SK-N-SH (cell line): ENCODE data around the gene VGLL4. TPM values are rescaled to one million over a fixed set of nuclear protein-coding genes. Genes with fewer than 3 reads are reported as not detected.

Experiments used
- CTCF ChIA-PET: fragments of 300-600, 350-600 bp; formaldehyde crosslinking; extraction: SDS; loops from one replicate; lab custom pipeline; 2021; lab: Yijun Ruan, JAX
- POLR2A ChIA-PET: fragments of 350-600 bp; sonication (Branson Sonifier 250); formaldehyde crosslinking; extraction: SDS; loops from one replicate; lab custom pipeline; 2020; ENCODE audit warnings: antibody characterized with exemption, inconsistent platforms; lab: Yijun Ruan, JAX
- DNase-seq: peaks from one replicate; pipeline ENCODE4 v3.0.0; 2012
- H2AFZ ChIP-seq: fragments of 200-600 bp; sonication (generic); 2 replicates; pipeline ENCODE4 v1.8.1; 2016; ENCODE audit warnings: antibody characterized with exemption, mild to moderate bottlenecking, low read depth
- H3F3A ChIP-seq: fragments of 200-600 bp; sonication (generic); replicated peaks from 2 replicates; pipeline ENCODE3; 2016; ENCODE audit warnings: antibody characterized with exemption, mild to moderate bottlenecking; ENCODE audit not compliant: insufficient read depth
- H3K27ac ChIP-seq, 2 experiments: fragments of 200-500 bp in 1 of 2; fragments of 200-600 bp in 1 of 2; sonication (Bioruptor generic) in 1 of 2; sonication (generic), shearing (Covaris generic) in 1 of 2; 2 replicates each; pipeline versions ENCODE4 v1.5.1 to v1.6.1; 2014 to 2016; ENCODE audit warnings: low read depth in 2 of 2, inconsistent platforms in 1 of 2, low read length in 1 of 2, mild to moderate bottlenecking in 1 of 2, mixed read lengths in 1 of 2
- H3K27me3 ChIP-seq: fragments of 200-600 bp; sonication (generic), shearing (Covaris generic); 2 replicates; pipeline ENCODE4 v1.6.1; 2016; ENCODE audit warnings: mixed run types; ENCODE audit not compliant: insufficient read depth
- H3K36me3 ChIP-seq, 2 experiments: fragments of 200-500 bp in 1 of 2; fragments of 200-600 bp in 1 of 2; sonication (Bioruptor generic) in 1 of 2; sonication (generic) in 1 of 2; replicated peaks in 1 of 2; 2 replicates each; pipeline versions ENCODE3 to v1.5.1; 2014 to 2016; ENCODE audit warnings: low read length in 1 of 2, mild to moderate bottlenecking in 1 of 2; ENCODE audit not compliant: insufficient read depth in 2 of 2, control insufficient read depth in 1 of 2
- H3K4me1 ChIP-seq, 2 experiments: fragments of 200-500 bp in 1 of 2; fragments of 200-600 bp in 1 of 2; sonication (Bioruptor generic) in 1 of 2; sonication (generic), shearing (Covaris generic) in 1 of 2; 2 replicates each; pipeline versions ENCODE4 v1.5.1 to v1.6.1; 2014 to 2016; ENCODE audit warnings: low read depth in 1 of 2, low read length in 1 of 2, mixed run types in 1 of 2; ENCODE audit not compliant: insufficient read depth in 2 of 2, control insufficient read depth in 1 of 2
- H3K4me2 ChIP-seq: fragments of 200-600 bp; sonication (generic), shearing (Covaris generic); 2 replicates; pipeline ENCODE4 v1.6.1; 2017; ENCODE audit warnings: mixed run types
- H3K4me3 ChIP-seq, 2 experiments: fragments of 200-500 bp in 1 of 2; fragments of 200-600 bp in 1 of 2; sonication (Bioruptor generic) in 1 of 2; sonication (generic), shearing (Covaris generic) in 1 of 2; 2 replicates each; pipeline versions ENCODE4 v1.5.1 to v1.8.1; 2014 to 2016; ENCODE audit warnings: low read depth in 2 of 2, inconsistent platforms in 1 of 2, low read length in 1 of 2, mild to moderate bottlenecking in 1 of 2, mixed read lengths in 1 of 2, moderate library complexity in 1 of 2
- H3K79me2 ChIP-seq: fragments of 200-600 bp; sonication (generic); 2 replicates; pipeline ENCODE4 v1.8.1; 2017; ENCODE audit warnings: mild to moderate bottlenecking; ENCODE audit not compliant: insufficient read depth
- H3K9ac ChIP-seq: fragments of 200-600 bp; sonication (generic); 2 replicates; pipeline ENCODE4 v1.6.1; 2017; ENCODE audit warnings: mixed run types
- H3K9me2 ChIP-seq: fragments of 200-600 bp; sonication (generic); 2 replicates; pipeline ENCODE4 v1.6.1; 2017; ENCODE audit warnings: mixed run types
- H3K9me3 ChIP-seq: fragments of 200-600 bp; sonication (generic); 2 replicates; pipeline ENCODE4 v1.6.1; 2017; ENCODE audit warnings: mixed run types, mild to moderate bottlenecking, moderate library complexity
- H4K20me1 ChIP-seq: fragments of 200-600 bp; sonication (generic); 2 replicates; pipeline ENCODE4 v1.6.1; 2017; ENCODE audit warnings: mild to moderate bottlenecking, mixed run types; ENCODE audit not compliant: insufficient read depth
- CTCF ChIP-seq: fragments of 200-600 bp; sonication (generic); IDR thresholded peaks from 2 replicates; pipeline ENCODE4 v1.6.1; 2017; ENCODE audit warnings: antibody characterized with exemption, mild to moderate bottlenecking, moderate library complexity
- ELF1 ChIP-seq: IDR thresholded peaks from 2 replicates; pipeline ENCODE4 v1.4.0; 2012
- FOXM1 ChIP-seq: IDR thresholded peaks from 2 replicates; pipeline ENCODE4 v1.4.0; 2012; ENCODE audit warnings: low read depth, mild to moderate bottlenecking
- GABPA ChIP-seq: IDR thresholded peaks from 2 replicates; pipeline ENCODE4 v1.4.0; 2012; ENCODE audit warnings: low read depth, mild to moderate bottlenecking
- GATA2 ChIP-seq: sonication (generic); formaldehyde crosslinking; IDR thresholded peaks from 2 replicates; pipeline ENCODE4 v1.5.0; 2020; ENCODE audit warnings: mild to moderate bottlenecking, missing genetic modification reagents
- IRF3 ChIP-seq: fragments of 150-350 bp; IDR thresholded peaks from 2 replicates; pipeline ENCODE4 v1.6.1; 2016; ENCODE audit warnings: mild to moderate bottlenecking, low read depth, low read length
- MXI1 ChIP-seq: IDR thresholded peaks from 2 replicates; pipeline ENCODE4 v1.6.1; 2012; ENCODE audit warnings: mild to moderate bottlenecking, low read depth, low read length, improper control_type of control experiment
- RCOR1 ChIP-seq: fragments of 150-350 bp; IDR thresholded peaks from 2 replicates; pipeline ENCODE4 v1.6.1; 2017; ENCODE audit warnings: antibody characterized with exemption, low read length
- RFX5 ChIP-seq: IDR thresholded peaks from 2 replicates; pipeline ENCODE4 v1.6.1; 2012; ENCODE audit warnings: mild to moderate bottlenecking, improper control_type of control experiment, low read length
- SIN3A ChIP-seq: IDR thresholded peaks from 2 replicates; pipeline ENCODE4 v1.6.1; 2012; ENCODE audit warnings: low read depth, mild to moderate bottlenecking, low read length, moderate library complexity, borderline replicate concordance
- SMC3 ChIP-seq: IDR thresholded peaks from 2 replicates; pipeline ENCODE4 v1.6.1; 2012; ENCODE audit warnings: low read depth, low read length, improper control_type of control experiment
- TAF1 ChIP-seq: IDR thresholded peaks from 2 replicates; pipeline ENCODE4 v1.6.1; 2012; ENCODE audit warnings: low read depth, mild to moderate bottlenecking, low read length, moderate library complexity, borderline replicate concordance
- WGBS: methylation state at CpG from one replicate; pipeline ENCODE4 v1.1.6; 2017; ENCODE audit warnings: low lambda C conversion rate; 5-methylcytosine and 5-hydroxymethylcytosine counted together
- polyA plus RNA-seq, 3 experiments: library from polyadenylated mRNA; depleted of rRNA; stranded (reverse); fragments of >200 nt; gene quantifications; 2 replicates each; pipeline ENCODE4 v1.2.3, GENCODE V29; 2012
- TF ChIP-seq, protein P1 (sequence below): IDR thresholded peaks from 2 replicates; pipeline ENCODE4 v1.6.1; 2012; ENCODE audit warnings: mild to moderate bottlenecking, low read depth, low read length, moderate library complexity

Gene VGLL4
- polyA plus RNA-seq, 1 of the 3 experiments (the other 2 are of a cell fraction), result 48.9 TPM

GRCh38 chr3:11523572-11524101 lies 120.1 kb downstream of the VGLL4 start:
- ChIA-PET CTCF (no interaction called here), POLR2A (no interaction called here)
- no peaks in the 10 kb centered on the region for H3K27me3 ChIP-seq
- H3K9me2 ChIP-seq, result no peaks in the 10 kb centered on the region
- no peak overlapping the region for H3K9ac ChIP-seq
- no peaks in the 10 kb centered on the region for H3K79me2 ChIP-seq
- peaks cover 6% of the 10 kb centered on the region for H3F3A ChIP-seq
- H3K27ac ChIP-seq, result no peak overlapping the region
- H3K4me3 ChIP-seq, result no peak overlapping the region
- H3K36me3 ChIP-seq, result peaks cover 0 to 9% of the 10 kb centered on the region in 2 experiments
- no peak overlapping the region for H3K4me2 ChIP-seq
- TF ChIP-seq MXI1 (no peak), ELF1 (no peak), SIN3A (no peak)
- WGBS, result 90% methylated on average over 7 of the region's 7 CpGs
- no peaks in the 10 kb centered on the region for H4K20me1 ChIP-seq
- no peaks in the 10 kb centered on the region for H3K9me3 ChIP-seq
- DNase-seq, result no peak
- no peak overlapping the region for H2AFZ ChIP-seq
- H3K4me1 ChIP-seq, result peaks cover 0 to 8% of the 10 kb centered on the region in 2 experiments; a peak in 1 of 4 replicates

DNA sequence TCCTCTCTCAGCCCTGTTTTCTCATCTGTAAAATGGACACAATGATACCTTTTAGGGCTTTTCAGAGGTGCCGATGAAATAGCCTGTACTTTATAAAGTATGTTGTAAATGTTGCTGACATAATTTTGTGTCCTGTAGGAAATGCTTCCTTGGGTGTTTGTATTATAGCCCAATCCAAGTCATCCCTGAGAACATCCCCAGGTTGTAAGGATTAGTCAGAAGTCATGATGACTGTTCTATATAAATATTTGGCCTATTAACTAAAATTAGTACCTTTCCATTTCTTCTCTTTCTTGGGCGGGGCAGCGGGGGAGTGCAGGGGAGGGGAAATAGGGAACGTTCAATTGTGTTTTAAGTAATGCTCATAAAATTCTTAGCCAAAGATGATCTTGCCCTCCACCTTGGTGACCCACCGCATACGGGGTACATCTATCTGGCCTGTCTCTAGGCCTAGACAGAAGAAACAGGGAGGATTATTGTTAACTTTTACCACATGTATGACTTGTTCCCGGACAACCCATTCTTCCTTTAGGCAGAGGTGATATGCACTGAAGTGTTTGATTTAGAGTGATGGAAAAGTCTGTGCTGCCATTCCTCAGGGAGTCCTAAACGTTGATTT lies 120.7 kb downstream of the VGLL4 start:
- WGBS, result 90% methylated on average over 8 of the region's 8 CpGs
- no peak for TF ChIP-seq RCOR1
- TF ChIP-seq CTCF, result no peak
- TF ChIP-seq FOXM1, result no peak
- no peak for TF ChIP-seq IRF3
- no peak for TF ChIP-seq GATA2 (CRISPR knock-in tag)
- no peak for TF ChIP-seq GABPA
- TF ChIP-seq, protein P1, sequence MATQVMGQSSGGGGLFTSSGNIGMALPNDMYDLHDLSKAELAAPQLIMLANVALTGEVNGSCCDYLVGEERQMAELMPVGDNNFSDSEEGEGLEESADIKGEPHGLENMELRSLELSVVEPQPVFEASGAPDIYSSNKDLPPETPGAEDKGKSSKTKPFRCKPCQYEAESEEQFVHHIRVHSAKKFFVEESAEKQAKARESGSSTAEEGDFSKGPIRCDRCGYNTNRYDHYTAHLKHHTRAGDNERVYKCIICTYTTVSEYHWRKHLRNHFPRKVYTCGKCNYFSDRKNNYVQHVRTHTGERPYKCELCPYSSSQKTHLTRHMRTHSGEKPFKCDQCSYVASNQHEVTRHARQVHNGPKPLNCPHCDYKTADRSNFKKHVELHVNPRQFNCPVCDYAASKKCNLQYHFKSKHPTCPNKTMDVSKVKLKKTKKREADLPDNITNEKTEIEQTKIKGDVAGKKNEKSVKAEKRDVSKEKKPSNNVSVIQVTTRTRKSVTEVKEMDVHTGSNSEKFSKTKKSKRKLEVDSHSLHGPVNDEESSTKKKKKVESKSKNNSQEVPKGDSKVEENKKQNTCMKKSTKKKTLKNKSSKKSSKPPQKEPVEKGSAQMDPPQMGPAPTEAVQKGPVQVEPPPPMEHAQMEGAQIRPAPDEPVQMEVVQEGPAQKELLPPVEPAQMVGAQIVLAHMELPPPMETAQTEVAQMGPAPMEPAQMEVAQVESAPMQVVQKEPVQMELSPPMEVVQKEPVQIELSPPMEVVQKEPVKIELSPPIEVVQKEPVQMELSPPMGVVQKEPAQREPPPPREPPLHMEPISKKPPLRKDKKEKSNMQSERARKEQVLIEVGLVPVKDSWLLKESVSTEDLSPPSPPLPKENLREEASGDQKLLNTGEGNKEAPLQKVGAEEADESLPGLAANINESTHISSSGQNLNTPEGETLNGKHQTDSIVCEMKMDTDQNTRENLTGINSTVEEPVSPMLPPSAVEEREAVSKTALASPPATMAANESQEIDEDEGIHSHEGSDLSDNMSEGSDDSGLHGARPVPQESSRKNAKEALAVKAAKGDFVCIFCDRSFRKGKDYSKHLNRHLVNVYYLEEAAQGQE, result no peak
- TF ChIP-seq TAF1, result no peak
- TF ChIP-seq SMC3, result no peak
- no peak for TF ChIP-seq RFX5
- no peak for TF ChIP-seq ELF1
- Histone ChIP-seq H3K4me1 (peaks cover 0 to 8% of the 10 kb centered on the region in 2 experiments; a peak in 1 of 4 replicates), H3F3A (peaks cover 4% of the 10 kb centered on the region), H3K79me2 (no peaks in the 10 kb centered on the region), H3K9me2 (no peaks in the 10 kb centered on the region), H3K27me3 (no peaks in the 10 kb centered on the region), H2AFZ (no peak overlapping the region), H3K36me3 (peaks cover 0 to 9% of the 10 kb centered on the region in 2 experiments), H3K27ac (no peak overlapping the region), H3K9me3 (no peaks in the 10 kb centered on the region), H3K9ac (no peak overlapping the region), H4K20me1 (no peaks in the 10 kb centered on the region), H3K4me2 (no peak overlapping the region), H3K4me3 (no peak overlapping the region)
- CTCF ChIA-PET, result interaction anchor here (1.2 kb wide), 1 partner anchor 144 kb away, joined by 4 read pairs; no protein-coding TSS in a partner anchor
- POLR2A ChIA-PET, result no interaction called here
- no peak for DNase-seq
